COLO668 (cell line): ENCODE results near the gene PARD3B.

Source experiments
- DNase-seq: peaks from one replicate; lab custom pipeline; 2025; ENCODE audit not compliant: unreplicated experiment; lab: John Stamatoyannopoulos, UW

The PARD3B gene

DNA sequence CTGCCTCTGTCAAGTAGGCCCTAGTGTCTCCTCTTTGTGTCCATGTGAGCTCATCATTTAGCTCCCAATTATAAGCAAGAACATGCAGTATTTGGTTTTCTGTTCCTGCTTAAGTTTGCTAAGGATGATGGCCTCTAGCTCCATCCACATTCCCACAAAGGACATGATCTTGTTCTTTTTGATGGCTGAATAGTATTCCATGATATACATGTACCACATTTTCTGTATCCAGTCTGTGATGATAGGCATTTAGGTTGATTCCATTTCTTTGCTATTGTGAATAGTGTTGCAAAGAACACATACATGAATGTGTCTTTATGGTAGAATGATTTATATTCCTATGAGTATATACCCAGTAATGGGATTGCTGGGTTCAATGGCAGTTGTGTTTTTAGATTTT lies 263.2 kb downstream of the PARD3B start:
- DNase-seq, result no peak

GRCh38 chr2:204824751-204825453 lies 279.6 kb downstream of the PARD3B start:
- no peak for DNase-seq

DNA sequence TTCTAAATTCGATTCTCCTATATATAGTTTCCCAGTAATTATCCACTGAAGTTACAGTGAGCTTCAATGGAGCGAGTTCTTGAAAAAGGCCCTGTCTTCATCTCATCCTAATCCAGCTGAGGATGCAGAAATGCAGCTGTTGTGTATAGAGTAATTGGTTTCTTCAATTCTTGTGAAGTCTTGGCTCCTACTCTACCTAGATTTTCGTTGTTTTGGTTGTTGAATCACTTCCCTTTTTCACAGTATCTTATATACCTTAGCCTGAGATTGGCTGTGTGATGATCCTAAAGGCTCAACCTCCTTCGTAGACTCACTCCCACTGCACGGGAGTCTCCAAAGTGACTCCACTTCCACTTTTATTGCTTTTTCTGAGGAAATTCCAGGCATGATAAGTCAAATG lies 280.4 kb downstream of the PARD3B start:
- no peak for DNase-seq

DNA sequence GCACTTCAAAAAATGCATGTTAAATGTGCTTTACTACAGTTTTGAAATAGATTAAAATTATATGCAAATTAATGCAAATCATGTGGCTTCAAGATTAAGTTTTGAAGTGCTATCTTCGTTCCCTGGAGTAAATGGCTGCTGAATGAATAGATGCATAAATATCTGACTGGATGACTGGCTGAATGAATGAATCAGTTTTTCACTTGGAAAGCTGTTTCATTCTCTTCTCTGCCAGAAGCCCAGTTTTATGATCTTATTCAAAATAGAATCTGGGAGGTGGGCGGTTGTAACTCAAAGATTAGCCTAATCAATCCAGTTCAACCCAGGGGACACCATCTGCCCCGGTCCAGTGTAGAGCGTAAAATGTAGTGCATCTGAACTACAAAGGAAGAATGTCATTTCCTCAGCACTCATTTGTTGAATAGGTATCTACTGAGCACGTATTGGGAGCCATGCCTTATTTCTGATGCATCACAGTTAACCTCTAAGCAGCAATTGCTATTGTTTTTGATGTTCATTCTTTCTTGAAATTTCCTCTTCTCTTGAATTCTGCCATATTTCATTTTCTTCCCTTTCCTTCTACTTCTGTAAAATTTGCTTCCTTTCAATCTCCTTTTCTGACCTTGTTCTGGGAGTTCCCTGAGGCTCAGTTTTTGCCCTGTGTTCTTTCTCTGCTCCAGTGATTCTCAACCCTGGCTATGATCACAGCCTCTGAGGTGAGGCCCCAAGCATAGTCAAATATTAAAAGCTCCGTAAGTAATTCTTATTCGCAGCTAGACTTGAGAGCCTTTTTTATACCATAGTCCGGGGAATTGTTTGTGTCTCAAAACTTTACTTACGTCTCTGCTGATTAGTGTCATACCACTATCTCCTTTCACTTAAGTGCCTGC lies 282.7 kb downstream of the PARD3B start:
- no peak for DNase-seq

DNA sequence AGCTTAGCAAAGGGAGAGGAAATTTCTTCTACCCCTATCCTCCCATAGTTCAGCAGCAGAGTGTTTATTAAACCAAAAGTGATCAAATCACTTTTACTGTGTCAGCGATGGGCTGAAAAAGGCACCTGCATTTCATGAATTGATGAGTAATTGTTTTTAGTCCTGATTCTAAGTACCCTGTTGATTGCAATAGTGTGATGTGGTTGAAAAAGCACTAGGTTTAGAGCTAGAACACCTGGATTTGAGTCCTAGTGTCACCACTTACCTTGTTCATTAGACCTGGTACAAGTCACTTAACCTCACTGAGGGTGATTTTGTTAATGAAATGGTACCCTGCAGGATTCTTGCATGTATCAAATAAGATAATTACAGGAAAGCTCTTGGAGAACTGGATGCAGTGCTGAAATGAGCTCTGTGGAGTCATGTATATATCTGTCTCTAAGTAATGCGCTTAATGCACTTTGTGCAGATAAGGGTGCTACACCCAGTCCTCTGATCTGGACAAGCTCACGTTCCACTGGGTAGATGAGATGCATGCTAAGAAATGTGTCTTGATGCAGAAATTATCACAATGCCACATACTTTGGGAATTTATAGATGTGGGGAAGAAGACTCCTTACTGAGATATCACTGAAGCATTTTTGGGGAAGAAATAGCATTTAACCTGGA lies 289.6 kb downstream of the PARD3B start:
- no peak for DNase-seq

DNA sequence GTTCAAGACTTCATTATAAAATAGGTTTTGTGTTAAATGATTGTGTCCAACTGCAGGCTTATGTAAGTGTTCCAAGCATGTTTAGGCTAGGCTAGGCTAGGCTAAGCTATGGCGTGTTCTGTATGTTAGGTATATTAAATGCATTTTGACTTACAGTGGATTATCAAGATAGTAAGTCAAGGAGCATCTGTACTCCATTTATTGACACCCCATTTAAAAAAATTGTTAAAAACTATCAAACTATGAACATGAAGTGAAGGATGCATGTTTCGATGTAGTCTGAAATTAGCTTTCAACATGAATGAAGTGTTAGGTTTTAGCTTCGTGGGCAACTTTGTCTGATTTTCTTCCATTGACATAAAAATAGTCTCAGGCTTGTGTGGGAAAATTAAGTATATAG lies 290.5 kb downstream of the PARD3B start:
- no peak for DNase-seq

DNA sequence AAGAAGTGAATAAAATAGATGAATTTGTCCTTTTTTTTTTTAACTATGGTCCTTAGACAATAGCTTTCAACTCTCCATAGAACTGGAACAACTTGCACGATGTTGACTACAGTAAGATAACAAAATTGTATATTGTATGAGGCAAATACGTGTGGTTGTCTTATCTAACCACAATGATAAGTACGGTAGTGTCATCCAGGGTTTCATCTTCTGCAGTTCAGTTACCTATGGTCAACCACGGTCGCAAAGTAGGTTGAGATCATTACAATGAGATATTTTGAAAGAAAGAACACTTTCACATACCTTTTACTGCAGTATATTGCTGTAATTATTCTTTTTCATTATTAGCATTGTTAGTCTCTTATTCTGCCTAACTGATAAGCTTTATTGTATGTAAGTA lies 295.2 kb downstream of the PARD3B start:
- no peak for DNase-seq

GRCh38 chr2:204842068-204842467 lies 296.8 kb downstream of the PARD3B start:
- DNase-seq, result no peak

- DNase-seq, result no peak
These were observed 297.6 kb downstream of the PARD3B start for GRCh38 chr2:204842661-204843485.

DNA sequence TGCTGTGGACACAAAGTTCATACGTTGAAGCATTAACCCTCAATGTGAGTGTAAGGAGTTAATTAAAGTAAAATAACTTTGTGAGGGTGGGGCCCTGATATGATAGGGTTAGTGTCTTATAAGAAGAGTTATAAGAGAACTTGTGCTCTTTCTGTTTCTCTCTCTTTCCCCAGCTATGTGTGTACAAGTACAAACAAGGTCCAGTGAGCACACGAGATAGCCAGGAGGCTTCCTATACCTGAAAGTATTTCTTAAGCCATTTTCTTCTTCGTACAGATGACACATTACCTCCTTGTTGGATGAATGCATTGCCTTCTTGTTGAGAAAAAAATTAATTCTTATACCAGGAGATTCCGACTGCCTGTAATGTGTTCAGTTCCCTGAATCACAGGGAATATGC lies 301.2 kb downstream of the PARD3B start:
- DNase-seq, result no peak

GRCh38 chr2:204849892-204850291 lies 304.6 kb downstream of the PARD3B start:
- no peak for DNase-seq

DNA sequence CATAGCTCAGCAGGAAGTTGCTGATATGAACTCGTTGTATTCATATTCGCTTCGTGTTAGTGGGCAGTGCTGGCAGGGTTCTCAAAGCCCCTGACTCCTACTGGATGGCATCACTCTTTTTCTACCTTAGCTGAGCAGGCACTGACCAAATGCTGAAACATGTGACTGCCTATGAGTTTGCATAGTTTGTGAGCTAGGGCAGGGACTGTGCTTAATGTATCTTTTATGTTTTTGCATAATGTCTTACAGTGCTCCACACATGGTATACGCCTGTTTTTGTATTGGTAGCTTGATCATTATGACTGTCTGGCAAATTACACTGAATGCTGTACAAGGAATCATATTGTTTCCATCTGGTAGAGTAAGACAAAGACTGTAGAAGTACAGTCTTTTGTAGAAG lies 305.3 kb downstream of the PARD3B start:
- DNase-seq, result no peak

GRCh38 chr2:204853905-204854304 lies 308.6 kb downstream of the PARD3B start:
- DNase-seq, result no peak

DNA sequence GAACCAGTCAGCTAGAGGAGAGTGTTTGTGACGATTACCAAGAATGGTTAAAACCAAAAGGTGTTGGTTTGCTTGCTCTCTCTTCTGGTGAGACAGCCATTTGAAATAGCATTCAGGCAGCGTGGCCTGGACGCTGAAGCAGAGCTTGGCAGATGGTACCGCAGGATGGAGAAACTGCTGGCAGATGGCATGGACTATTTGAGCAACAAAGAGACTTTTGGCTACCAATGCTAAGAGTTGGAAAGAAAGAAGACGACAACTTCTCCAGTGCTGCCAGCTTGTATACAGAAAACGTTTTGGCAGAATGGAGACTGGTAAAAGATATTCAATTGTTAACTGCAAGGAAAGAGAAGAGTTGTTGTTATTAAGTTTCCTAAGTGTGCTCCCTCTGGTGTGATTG lies 315.0 kb downstream of the PARD3B start:
- DNase-seq, result no peak

DNA sequence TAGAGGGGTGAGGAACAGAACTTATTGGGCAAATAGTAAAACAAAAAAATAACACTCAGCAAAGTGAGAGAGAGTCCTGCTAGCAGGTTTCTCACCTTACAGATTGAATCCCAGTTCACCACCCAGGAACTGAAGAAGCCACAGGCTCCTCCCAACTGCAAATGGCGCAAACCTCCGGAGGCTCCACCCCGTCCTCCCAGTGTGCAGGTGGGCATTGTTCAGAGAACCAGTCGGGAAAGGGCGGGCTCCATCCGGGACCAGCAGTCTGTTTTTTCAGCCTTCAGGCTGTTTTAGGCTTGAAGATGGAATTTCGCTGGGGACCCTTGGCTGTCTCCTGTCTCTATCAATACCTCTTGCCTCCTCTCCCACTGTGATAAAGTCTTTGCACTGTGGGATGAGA lies 317.5 kb downstream of the PARD3B start:
- no peak for DNase-seq

GRCh38 chr2:204863336-204863735 lies 318.1 kb downstream of the PARD3B start:
- no peak for DNase-seq

GRCh38 chr2:204869132-204869823 lies 324.0 kb downstream of the PARD3B start:
- no peak for DNase-seq

DNA sequence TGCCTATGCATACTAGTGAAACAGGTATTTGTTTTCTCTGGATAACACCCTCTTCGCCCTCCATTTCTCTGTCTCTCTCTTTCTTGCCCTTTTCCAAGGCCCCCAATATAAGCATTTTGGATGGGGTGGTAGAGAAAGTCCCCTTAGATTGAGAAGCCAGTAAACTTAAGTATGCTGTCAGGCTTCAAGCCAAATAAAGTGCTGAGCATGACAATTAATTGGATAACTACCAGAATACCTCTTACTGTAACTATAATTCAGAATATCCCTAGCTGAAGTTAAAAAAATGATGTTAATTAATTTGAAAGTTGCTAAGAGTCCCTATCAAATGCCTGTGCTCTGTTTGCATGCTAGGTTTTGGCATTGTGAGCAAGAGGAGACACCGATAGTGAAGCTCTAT lies 324.8 kb downstream of the PARD3B start:
- DNase-seq, result no peak

DNA sequence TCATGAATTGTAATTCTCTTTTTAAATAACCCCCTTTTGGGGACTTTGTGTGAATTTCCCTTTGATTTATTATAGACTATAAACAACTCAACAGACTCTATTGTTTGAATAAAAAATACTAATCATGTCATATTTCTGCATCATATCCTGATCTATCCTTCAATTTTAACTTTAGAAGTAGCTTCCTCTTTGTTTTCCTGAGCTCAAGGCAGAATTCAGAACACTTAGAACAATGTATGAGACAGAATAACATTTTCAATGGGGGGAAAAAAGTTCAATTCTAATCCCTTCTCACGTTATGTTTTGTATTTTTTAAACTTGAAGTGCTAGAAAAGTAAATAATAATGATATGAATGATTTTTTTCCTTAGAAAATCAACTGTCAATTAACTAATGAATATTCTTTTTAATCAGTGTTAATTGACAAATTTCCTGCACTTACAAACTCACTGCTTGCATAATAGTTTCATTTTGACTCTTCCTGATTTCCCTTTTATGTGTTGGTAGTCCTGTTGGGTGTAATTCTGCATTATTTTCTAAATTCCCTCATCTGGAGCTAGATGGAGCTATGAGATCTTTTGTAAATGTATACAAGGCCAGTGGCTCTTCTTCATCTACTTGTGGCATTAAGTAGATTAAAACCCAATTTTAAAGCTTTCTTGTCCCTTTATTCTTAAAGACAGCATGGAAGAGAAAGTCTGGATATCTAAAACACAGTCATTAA lies 326.1 kb downstream of the PARD3B start:
- DNase-seq, result no peak

- DNase-seq, result no peak
These were observed 331.0 kb downstream of the PARD3B start for GRCh38 chr2:204876311-204876710.
